Activated effector memory CD4-positive, alpha-beta T cell treated with anti-CD3 and anti-CD28 coated beads, Interleukin-2, amount 50 U/mL, for 16 hours (primary cell): Measurements from ENCODE around the gene MLXIPL.
A peak's percentile ranks its signal among the peaks of the same experiment; 100 is the strongest.
"Not testable (repeated sequence)": the region's sequence is repeated elsewhere in the genome, so short reads cannot be mapped to it uniquely, and the experiment has no call there.

Experiments used
- DNase-seq: peaks from one replicate; pipeline ENCODE4 v3.0.0-alpha.2; 2020

MLXIPL gene

GRCh38 chr7:73623798-73624668 lies at the start of gene MLXIPL:
Gene MLXIPL, minus strand, starts transcription at chr7:73624522. Its CDS starts 30 bp downstream, at chr7:73624492.
- peak; percentile 80 for DNase-seq

DNA sequence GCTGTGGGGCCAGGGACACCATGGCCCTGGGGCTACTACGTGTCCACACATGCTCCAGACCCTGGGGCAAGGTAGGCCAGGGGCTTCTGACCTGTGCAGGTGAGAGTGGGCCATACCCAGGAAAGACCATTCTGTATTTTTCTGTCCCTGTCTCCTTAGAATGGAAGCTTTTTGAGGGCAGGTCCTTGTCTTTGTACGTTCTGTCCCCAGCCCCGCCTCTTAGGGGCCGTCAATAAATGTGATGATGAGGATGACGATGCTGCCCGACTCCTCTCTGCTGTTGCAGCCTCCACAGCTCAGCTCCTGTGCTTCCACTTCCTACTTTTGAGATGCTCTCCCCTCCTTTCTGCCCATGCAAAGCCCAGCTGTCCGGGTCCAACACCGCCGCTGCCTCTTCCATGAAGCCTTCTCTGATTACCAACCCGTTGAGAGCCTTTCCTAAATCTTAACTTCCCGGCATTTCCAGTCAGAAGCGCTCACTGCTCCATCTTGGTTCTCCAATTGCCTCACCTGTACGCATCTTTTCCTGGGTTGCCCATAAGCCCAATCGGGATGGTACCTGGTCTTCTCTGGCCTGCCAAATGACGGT lies 47.6 kb upstream of the MLXIPL start:
- DNase-seq: no peak

GRCh38 chr7:73671322-73671661 lies 47.0 kb upstream of the MLXIPL start:
- DNase-seq: no peak

GRCh38 chr7:73669858-73670385 lies 45.6 kb upstream of the MLXIPL start:
- DNase-seq: no peak

- DNase-seq: no peak
Measured at GRCh38 chr7:73669288-73669701, 45.0 kb upstream of the MLXIPL start.

- DNase-seq: no peak
Measured at GRCh38 chr7:73668886-73669230, 44.5 kb upstream of the MLXIPL start.

- no peak for DNase-seq
Measured at GRCh38 chr7:73668103-73668885, 44.0 kb upstream of the MLXIPL start.

GRCh38 chr7:73667344-73668102 lies 43.2 kb upstream of the MLXIPL start, which contains the start of gene VPS37D:
Gene VPS37D, plus strand, starts transcription at chr7:73667831. Its CDS starts 128 bp downstream, at chr7:73667959.
- peak; percentile 98 for DNase-seq

DNA sequence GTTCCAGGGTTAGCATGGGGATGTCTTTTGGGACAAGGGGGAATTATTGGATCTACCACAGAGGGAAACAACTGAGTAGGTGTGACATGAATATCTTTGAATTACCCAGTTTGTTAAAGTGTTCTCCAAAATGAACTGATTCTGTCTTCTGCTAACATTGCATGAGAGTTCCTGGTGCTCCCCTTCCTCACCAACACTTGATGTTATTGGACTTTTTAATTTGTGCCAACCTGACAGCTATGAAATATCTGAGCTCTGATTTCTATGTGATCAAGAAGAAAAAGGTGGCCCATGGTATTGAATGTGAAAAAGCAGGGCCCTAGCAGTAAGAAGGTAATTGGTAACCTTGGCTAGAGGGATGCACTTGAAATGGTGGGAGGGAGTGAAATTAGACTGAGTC lies 38.7 kb upstream of the MLXIPL start:
- no peak for DNase-seq

DNA sequence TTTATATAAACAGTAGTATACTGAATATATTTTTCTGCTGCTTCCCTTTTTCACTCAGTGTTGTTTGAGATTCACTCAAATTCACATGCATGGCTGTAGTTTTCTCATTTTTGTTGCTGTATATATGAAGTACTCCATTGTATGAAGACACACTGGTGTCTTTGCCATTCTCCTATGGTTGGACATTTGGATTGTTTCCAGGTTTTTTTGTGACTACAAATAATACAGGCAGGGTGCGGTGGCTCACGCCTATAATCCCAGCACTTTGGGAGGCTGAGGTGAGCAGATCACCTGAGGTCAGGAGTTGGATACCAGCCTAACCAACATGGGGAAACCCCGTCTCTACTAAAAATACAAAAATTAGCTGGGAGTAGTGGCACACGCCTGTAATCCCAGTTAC lies 36.3 kb upstream of the MLXIPL start:
- not testable (repeated sequence) for DNase-seq

GRCh38 chr7:73659983-73660382 lies 35.7 kb upstream of the MLXIPL start:
- no peak for DNase-seq

DNA sequence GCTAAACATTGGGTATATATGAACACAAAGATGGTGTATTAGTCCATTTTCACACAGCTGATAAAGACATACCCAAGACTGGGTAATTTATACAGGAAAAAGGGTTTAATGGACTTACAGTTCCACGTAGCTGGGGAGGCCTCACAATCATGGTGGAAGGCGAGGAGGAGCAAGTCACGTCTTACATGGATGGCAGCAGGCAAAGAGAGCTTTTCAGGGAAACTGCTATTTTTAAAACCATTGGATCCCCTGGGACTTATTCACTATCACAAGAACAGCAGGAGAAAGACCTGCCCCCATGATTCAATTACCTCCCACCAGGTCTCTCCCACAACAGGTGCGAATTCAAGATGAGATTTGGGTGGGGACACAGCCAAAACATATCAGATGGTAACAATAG lies 31.0 kb upstream of the MLXIPL start:
- DNase-seq: not testable (repeated sequence)

GRCh38 chr7:73652541-73652949 lies 28.2 kb upstream of the MLXIPL start:
- DNase-seq: no peak

- DNase-seq: no peak
Measured at GRCh38 chr7:73650524-73650923, 26.2 kb upstream of the MLXIPL start.

GRCh38 chr7:73649576-73649975 lies 25.3 kb upstream of the MLXIPL start:
- DNase-seq: no peak

DNA sequence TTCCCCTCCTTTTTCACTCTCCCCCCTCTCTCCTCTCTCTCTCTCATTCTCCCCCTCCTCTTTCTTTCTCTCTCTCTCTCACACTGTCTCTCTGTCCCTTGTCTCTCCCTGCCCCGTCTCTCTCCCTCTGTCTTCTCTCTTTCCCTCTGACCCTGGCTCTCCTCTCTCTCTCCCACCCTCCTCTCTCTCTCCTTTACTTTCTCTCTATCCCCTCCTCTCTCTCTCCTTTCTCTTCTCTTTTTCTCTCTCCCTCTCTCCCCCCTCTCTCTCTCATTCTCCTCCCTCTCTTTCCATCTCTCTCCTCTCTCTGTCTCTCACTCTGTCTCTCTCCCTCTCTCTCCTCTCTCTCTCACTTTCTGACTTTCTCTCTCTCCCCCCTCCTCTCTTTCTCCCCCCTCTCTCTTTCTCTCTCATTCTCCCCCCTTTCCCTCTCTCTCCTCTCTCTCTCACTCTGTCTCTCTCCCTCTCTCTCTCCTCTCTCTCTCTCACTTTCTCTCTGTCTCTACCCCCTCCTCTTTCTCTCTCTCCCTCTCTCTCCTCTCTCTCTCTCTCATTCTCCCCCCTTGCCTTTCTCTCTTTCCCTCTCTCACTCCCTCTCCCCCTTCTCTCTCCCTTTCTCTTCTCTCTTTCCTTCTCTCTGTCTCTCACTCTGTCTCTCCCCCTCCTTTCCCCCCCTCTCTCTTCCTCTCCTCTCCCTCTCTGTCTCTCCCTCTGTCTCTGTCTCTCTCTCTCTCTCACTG lies 24.4 kb upstream of the MLXIPL start:
- no peak for DNase-seq

DNA sequence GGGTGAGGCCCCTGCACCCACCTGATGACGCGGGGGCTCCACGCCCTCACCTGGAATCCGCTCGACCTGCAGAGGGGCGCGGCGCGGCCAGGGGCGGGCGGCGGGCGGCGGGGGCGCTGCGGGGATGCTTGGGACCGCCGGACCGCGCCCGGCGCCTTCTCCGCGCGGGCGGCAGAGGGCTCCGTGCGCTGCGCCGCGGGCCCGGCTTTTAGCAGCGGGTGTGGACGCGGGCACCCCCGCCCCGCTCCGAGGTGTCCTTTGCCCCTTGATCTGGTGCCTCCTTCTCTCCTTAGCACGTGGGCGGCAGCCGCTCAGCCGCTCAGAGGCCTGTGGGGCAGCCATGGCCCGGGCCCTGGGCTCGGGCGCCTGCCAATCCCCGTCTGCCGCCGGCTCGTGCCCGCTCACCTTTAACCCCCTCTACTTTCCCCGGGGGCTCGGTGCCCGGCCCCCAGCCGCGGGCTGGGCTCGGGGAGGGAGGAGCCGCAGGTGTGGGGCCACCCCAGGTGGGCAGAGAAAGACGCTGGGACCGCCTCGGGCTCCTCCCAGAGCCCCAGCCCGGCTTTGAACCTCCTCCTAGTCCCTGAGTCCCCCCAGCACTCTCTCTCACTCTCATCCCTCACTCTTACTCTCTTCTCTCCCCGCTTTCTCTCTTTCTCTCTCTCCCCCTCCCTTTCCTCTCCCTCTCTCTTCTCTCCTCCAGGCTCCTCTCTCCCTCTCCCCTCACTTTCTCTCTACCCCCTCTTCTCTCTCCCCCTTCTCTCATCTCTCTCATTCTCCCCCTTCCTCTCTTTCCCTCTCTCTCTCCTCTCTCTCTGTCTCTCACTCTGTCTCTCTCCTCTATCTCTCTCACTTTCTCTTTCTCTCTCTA lies 23.6 kb upstream of the MLXIPL start:
- peak; percentile 73 for DNase-seq

DNA sequence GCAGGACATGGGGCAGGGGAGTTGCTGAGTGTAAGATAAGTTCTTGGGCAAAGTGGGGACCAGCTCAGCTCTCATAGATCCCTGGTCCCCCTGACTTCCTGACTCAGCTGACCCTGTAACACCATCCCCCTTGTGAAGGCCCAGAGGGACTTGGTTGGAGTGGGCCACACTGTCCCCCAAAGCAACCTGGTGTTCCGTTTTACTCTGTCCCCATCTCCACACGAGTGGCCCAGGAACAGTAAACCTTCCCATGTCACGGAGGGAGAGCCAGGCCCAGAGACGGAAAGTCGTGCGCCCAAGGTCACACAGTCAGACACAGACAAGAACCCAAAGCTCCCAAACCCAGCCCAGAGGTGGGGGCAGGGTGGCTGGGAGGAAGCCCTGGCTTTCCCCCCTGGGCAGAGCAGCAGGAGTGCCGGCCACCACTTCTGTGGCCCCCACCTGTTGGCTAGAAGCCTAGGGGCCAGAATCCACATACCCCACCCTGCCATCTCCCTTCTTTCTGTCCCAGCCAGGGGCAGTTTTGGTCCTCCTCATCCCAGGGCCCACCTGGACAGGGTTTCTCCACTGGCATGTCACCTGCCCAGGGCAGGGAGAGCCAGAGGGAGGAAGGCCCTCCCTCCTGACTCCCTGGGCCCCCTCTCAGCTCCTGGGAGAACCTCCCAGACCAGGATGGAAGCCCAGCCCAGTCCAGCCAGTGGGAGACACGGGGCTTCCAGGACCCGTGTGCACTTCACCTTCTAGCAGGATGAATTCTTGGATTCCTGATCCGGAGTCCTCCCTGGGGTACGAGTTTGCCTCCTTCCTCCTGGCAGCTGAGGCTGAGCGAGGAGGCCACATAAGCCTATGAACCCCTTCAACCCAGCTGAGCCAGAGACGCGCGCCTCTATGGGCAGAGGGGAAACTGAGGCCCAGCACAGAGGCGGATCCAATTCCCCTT lies 22.7 kb upstream of the MLXIPL start:
- no peak for DNase-seq

GRCh38 chr7:73645643-73646174 lies 21.4 kb upstream of the MLXIPL start:
- no peak for DNase-seq
